Stomach (tissue), 9 donors: ENCODE data around the gene XYLT1. TPM values are rescaled to one million over a fixed set of nuclear protein-coding genes. Genes with fewer than 3 reads are reported as not detected.

Experiments
- DNase-seq, 2 donors: peaks; one replicate each; pipeline versions ENCODE4 v3.0.0 to v3.0.0-alpha.2; 2013 to 2019
- H3K27ac ChIP-seq, 5 donors: fragments of 200-600 bp in 4 of 5; sonication (generic) in 4 of 5; one replicate each; pipeline ENCODE4 v1.5.1; 2013 to 2019; ENCODE audit warnings: mild to moderate bottlenecking in 1 of 5, moderate library complexity in 1 of 5
- H3K27me3 ChIP-seq, 3 donors: fragments of 200-600 bp; sonication (generic); one replicate each; pipeline ENCODE4 v1.5.1; 2017 to 2019; ENCODE audit warnings: mixed run types in 1 of 3
- H3K36me3 ChIP-seq, 4 donors: fragments of 200-600 bp; sonication (generic); 1 replicate in 3 of 4; 2 replicates in 1 of 4; pipeline ENCODE4 v1.5.1; 2016 to 2019
- H3K4me1 ChIP-seq, 4 donors: fragments of 200-600 bp; sonication (generic); one replicate each; pipeline ENCODE4 v1.5.1; 2016 to 2019
- H3K4me3 ChIP-seq, 4 donors: fragments of 200-600 bp; sonication (generic) in 3 of 4; one replicate each; pipeline ENCODE4 v1.5.1; 2016 to 2019; ENCODE audit warnings: mild to moderate bottlenecking in 1 of 4
- H3K9me3 ChIP-seq, 4 donors: fragments of 200-600 bp; sonication (generic); one replicate each; pipeline ENCODE4 v1.5.1; 2016 to 2019
- CTCF ChIP-seq, 7 experiments: fragments of 450-650 bp in 4 of 7; fragments of 200-600 bp in 3 of 7; sonication (generic) in 3 of 7; IDR thresholded peaks; one replicate each; pipeline ENCODE4 v1.5.1; 2016 to 2019; ENCODE audit warnings: antibody characterized with exemption in 7 of 7, control low read depth in 2 of 7, mild to moderate bottlenecking in 1 of 7
- EP300 ChIP-seq: sonication (generic); formaldehyde crosslinking; IDR thresholded peaks from one replicate; pipeline ENCODE4 v1.6.1; 2017; ENCODE audit warnings: antibody characterized with exemption
- POLR2A ChIP-seq, 4 donors: fragments of 450-650 bp; IDR thresholded peaks; one replicate each; pipeline ENCODE4 v1.6.1; 2016; ENCODE audit warnings: antibody characterized with exemption in 4 of 4, control low read depth in 2 of 4, mild to moderate bottlenecking in 1 of 4, moderate library complexity in 1 of 4
- POLR2AphosphoS5 ChIP-seq, 3 donors: sonication (generic); formaldehyde crosslinking; IDR thresholded peaks; one replicate each; pipeline ENCODE4 v1.6.1; 2016; ENCODE audit warnings: antibody characterized with exemption in 3 of 3
- WGBS, 5 donors: extraction: QIAGEN DNeasy Blood & Tissue Kit in 3 of 5; methylation state at CpG; one replicate each; pipeline versions ENCODE4 v1.1.5 to v1.1.7; 2013 to 2018; 5-methylcytosine and 5-hydroxymethylcytosine counted together
- intact Hi-C: fragments of 100-400 bp; cut with DNase I; formaldehyde crosslinking; loops from one replicate; pipeline ENCODE4 v1.15.1; 2023; ENCODE audit warnings: low total_unique reads
- polyA plus RNA-seq, 3 donors: library from polyadenylated mRNA; stranded (reverse); fragments of 200-250 nt; gene quantifications; one replicate each; pipeline ENCODE4 v1.2.3, GENCODE V29; 2013
- total RNA-seq, 5 donors: library from RNA; depleted of rRNA; stranded (reverse); fragments of >200 nt; gene quantifications; one replicate each; pipeline versions ENCODE4 v1.1.0 to v1.2.3, GENCODE V29; 2014 to 2016
- donor health status: healthy with polysubstance abuse.
- donor health status: Bipolar disorder and iron deficiency.
- donor health status: healthy.

The XYLT1 gene
- total and polyA plus RNA-seq, 8 donors: 0.87 to 59.5 (median 9.5) TPM

GRCh38 chr16:17518441-17518840, 47.7 kb upstream of the XYLT1 start:
- no peak overlapping the region for H3K4me3 ChIP-seq
- no peaks in the 10 kb centered on the region for H3K9me3 ChIP-seq
- H3K27ac ChIP-seq: no peak overlapping the region
- no peaks in the 10 kb centered on the region for H3K36me3 ChIP-seq
- WGBS, 5 donors: 45 to 63% (median 59%) methylated on average over 3 of the region's 3 CpGs
- TF ChIP-seq EP300: no peak
- no peak for TF ChIP-seq CTCF (IDR thresholded peaks at IDR 0.05)
- no peak for TF ChIP-seq POLR2AphosphoS5 (IDR thresholded peaks at IDR 0.05)
- no peak for TF ChIP-seq POLR2A (IDR thresholded peaks at IDR 0.05)
- no peaks in the 10 kb centered on the region for H3K4me1 ChIP-seq
- intact Hi-C loops: no loop called here
- peaks cover 0 to 3% (median 0%) of the 10 kb centered on the region in 3 donors for H3K27me3 ChIP-seq
- DNase-seq: no peak

DNA sequence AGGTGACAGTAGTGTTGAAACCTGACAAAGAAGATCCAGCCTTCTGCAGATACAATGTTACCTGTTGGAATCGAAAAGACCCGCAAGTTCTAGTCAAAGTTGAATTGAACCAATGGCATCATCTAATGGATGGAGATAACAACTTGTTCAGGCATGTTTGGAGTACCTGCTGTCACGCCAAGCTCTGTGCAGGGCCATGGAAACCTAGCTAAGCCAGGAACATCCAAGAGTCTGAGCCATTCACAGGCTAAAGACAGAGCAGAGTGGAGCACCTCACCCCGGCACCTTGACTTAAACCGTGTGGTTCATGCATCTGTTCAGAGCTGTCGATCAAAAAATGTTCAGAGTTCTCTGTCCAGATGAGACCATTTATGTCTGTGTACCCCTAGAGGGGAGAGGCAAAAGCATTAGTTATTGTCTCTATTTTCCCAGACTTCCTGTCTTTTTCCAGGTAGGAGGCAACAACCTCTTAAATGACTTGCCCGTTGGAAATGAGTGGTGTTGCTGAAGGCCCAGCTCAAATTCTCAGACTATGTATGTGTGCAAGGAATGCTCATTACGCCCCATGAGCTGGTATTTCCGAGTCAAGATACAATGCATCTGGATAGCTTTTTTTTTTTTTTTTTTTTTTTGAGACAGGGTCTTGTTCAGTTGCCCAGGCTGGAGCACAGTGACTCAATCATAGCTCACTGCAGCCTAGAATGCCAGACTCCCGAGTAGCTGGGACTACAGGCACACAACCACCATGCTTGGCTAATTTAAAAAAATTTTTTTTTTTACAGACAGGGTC, 44.9 kb upstream of the XYLT1 start:
- WGBS, 5 donors: 81 to 90% (median 85%) methylated on average over 10 of the region's 10 CpGs
- Histone ChIP-seq H3K4me1 (peaks cover 0 to 12% (median 0%) of the 10 kb centered on the region in 4 donors), H3K9me3 (no peaks in the 10 kb centered on the region), H3K27me3 (no peaks in the 10 kb centered on the region), H3K4me3 (no peak overlapping the region), H3K36me3 (no peaks in the 10 kb centered on the region), H3K27ac (no peak overlapping the region)
- no peak for DNase-seq
- TF ChIP-seq POLR2A (IDR thresholded peaks at IDR 0.05) (no peak), EP300 (no peak), POLR2AphosphoS5 (IDR thresholded peaks at IDR 0.05) (no peak), CTCF (IDR thresholded peaks at IDR 0.05) (no peak)
- intact Hi-C loops: no loop called here

DNA sequence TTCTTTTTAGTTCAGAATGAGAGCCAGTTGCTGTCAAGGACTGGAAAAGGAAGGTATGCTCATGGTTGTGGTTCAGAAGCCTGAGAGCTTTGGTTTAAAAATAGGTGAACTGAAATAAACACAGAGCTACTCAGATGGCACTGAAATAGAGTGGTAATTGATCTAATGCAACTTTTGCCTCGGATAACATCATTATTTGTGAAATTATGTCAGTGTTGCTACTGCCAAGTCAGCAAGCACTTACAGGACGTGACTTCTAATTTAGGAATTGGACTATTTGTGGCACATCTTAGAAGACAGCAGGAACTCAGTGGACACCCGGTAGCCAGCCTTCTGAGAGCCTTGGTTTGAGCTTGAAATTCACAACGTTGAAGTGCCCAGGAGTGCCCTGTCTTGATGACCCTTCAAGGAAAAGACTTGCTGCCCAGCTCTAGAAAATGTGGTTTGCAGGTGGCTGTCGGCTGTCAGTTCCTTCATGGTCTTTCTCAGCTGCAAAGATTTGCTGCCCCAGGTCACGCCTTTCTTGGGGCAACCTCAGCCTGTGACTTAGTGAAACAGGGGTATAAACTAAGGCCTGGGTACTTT, 42.0 kb upstream of the XYLT1 start:
- no peaks in the 10 kb centered on the region for H3K36me3 ChIP-seq

GRCh38 chr16:17511340-17511739, 40.6 kb upstream of the XYLT1 start:
- Histone ChIP-seq H3K36me3 (no peaks in the 10 kb centered on the region), H3K9me3 (peaks cover 0 to 16% (median 11%) of the 10 kb centered on the region in 4 donors), H3K27ac (no peak overlapping the region), H3K4me3 (no peak overlapping the region), H3K4me1 (peaks cover 0 to 12% (median 0%) of the 10 kb centered on the region in 4 donors), H3K27me3 (no peaks in the 10 kb centered on the region)
- DNase-seq: peak in 1 of 2 donors; percentile 42
- intact Hi-C loops: no loop called here
- TF ChIP-seq POLR2AphosphoS5 (IDR thresholded peaks at IDR 0.05): peak in 1 of 3 donors; percentile 26
- TF ChIP-seq CTCF (IDR thresholded peaks at IDR 0.05): no peak

More for the DNA sequence above, 42.0 kb upstream of the XYLT1 start:
- H3K9me3 ChIP-seq: peaks cover 0 to 16% (median 11%) of the 10 kb centered on the region in 4 donors
- intact Hi-C loops: no loop called here
- TF ChIP-seq POLR2A (IDR thresholded peaks at IDR 0.05): no peak
- TF ChIP-seq POLR2AphosphoS5 (IDR thresholded peaks at IDR 0.05): no peak
- no peak for TF ChIP-seq EP300
- TF ChIP-seq CTCF (IDR thresholded peaks at IDR 0.05): no peak
- H3K27ac ChIP-seq: no peak overlapping the region
- no peak overlapping the region for H3K4me3 ChIP-seq
- H3K4me1 ChIP-seq: peaks cover 0 to 12% (median 0%) of the 10 kb centered on the region in 4 donors
- no peaks in the 10 kb centered on the region for H3K27me3 ChIP-seq
- 37 to 59% (median 58%) methylated on average over 6 of the region's 6 CpGs for WGBS, 5 donors
- no peak for DNase-seq
